ENCODE measurements around the gene ARF6. TPM values are rescaled to one million over a fixed set of nuclear protein-coding genes. Genes with fewer than 3 reads are reported as not detected.

Gene ARF6
- polyA plus RNA-seq, 2 of the 4 experiments (the other 2 are of a cell fraction), result 33.3 to 54.8 TPM

- TF ChIP-seq POLR2A (IDR thresholded peaks at IDR 0.05; ENCODE audit: low read length) (no peak), KDM1A (IDR thresholded peaks at IDR 0.05; ENCODE audit: low read depth) (no peak), TFCP2L1 (CRISPR knock-in tag; IDR thresholded peaks at IDR 0.05) (no peak), HDAC2 (IDR thresholded peaks at IDR 0.05) (no peak), POLR2AphosphoS2 (conservative IDR thresholded peaks at IDR 0.05; ENCODE audit: low read length) (no peak), RARB (CRISPR knock-in tag; IDR thresholded peaks at IDR 0.05) (no peak), SMC3 (IDR thresholded peaks at IDR 0.05) (no peak), NPAS2 (CRISPR knock-in tag; IDR thresholded peaks at IDR 0.05; ENCODE audit: borderline replicate concordance) (no peak)
- ChIA-PET POLR2A (no interaction called here), CTCF (interaction anchor here (1.0 to 5.9 kb wide), 5 partner anchors 11 to 69 kb away, joined by 3 to 140 read pairs (median 5); no protein-coding TSS in a partner anchor)
- H3K4me1 ChIP-seq, result peaks cover 14% of the 10 kb centered on the region; the same call in 2 of the 3 replicates
- no peaks in the 10 kb centered on the region for H3K9me3 ChIP-seq
- DNase-seq (ENCODE audit: low read depth in 1 of 2, low spot score in 1 of 2), result no peak
- no peak overlapping the region for H3K27ac ChIP-seq
- 92% methylated on average over 1 of the region's 1 CpG for WGBS (ENCODE audit: missing lambda C conversion rate)
- ATAC-seq, result no peak
- H3K4me3 ChIP-seq, result no peak overlapping the region
- no peak overlapping the region for H3K4me2 ChIP-seq
- FAIRE-seq, result no peak
Observed at GRCh38 chr14:49849213-49849847, 43.6 kb upstream of the ARF6 start.

DNA sequence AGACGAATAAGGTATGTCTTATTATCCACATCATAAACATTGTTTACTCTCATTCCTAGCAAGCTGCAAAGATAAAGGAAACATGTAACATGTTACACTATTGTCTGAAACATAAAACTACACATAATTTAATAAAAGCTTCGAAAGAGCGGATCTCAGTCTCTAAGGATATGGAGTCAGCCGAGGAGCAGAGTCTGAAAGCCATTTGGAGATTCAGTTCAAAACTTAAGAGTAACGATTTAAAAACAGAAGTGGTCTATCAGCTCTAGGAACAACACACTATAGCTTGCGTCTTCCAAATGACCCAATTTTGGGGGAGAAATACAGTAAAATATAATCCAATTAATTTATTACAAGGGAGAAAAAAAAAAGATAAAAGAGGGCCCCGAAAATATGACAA is 41.1 kb upstream of the ARF6 start:
- no peak for ATAC-seq
- CTCF ChIA-PET, result interaction anchor here (0.6 to 5.9 kb wide), 15 partner anchors 8 to 677 kb away, joined by 3 to 140 read pairs (median 7); partner anchors contain the start of gene KLHDC1

DNA sequence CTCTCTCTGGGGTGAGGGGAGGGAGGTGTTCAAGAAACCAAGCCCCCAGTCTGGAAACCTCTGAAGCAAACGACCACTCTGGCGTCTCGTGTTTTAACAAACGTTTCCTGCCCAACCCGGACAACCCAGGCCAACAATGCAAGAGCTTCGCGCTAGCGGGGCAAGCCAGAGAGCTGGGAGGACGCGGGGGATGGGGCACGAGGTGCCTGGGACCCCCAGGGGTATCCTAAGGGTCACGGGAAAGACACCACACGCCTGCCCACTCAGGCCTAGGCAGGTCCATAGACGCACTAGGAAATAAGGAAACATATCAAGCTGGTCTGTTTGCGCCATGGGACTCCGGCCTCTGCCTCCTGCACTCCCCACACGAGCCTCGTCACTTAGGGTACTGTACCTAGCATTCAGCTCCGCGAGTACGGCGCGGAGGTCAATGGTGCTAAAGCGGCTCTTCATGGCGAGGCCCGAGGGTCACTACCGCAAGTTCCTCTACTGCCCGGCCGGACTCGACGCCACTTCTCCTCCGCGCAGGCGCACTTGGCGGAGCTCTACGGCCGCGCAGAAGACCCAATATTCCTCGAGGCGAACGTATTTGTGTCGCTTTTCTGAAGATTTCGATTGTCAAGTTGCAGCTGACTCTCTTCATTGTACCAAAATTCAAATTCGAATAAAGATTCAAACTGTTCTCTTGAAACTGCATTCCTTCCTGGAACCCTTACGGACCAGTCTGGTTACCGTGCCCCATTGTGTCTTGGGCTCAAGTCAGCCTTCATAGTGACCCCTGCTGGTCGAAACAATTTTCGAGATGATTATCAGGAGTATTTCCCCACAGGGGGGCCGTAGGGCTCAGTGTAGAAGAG is 40.4 kb upstream of the ARF6 start, which contains the start of gene NEMF:
Gene NEMF, minus strand, starts transcription at position 488 of the 857 bp plus-strand sequence. Its CDS starts 35 bp downstream, at position 453.
- Histone ChIP-seq H3K4me3 (peak within 1 kb of the TSS; percentile 97), H3K4me2 (peak within 1 kb of the TSS; percentile 86), H3K27ac (peak within 1 kb of the TSS; percentile 94 to 97), H3K9me3 (no peaks in the 10 kb centered on the region), H3K4me1 (peaks cover 14% of the 10 kb centered on the region; the same call in 2 of the 3 replicates)
- ATAC-seq (peak; percentile 91 to 95), FAIRE-seq (peak; percentile 28), DNase-seq (ENCODE audit: low read depth in 1 of 2, low spot score in 1 of 2) (peak; percentile 89 to 92)
- ChIA-PET POLR2A (interaction anchor here (0.6 to 3.4 kb wide), 14 partner anchors 10 to 266 kb away, joined by 3 to 38 read pairs (median 4); partner anchors contain the start of genes ARF6, KLHDC2, MGAT2 and RPL36AL), CTCF (interaction anchor here (0.6 to 5.9 kb wide), 31 partner anchors 9 to 711 kb away, joined by 3 to 140 read pairs (median 4); partner anchors contain the start of genes ARF6, KLHDC1, KLHDC2 and MGAT2)
- WGBS (ENCODE audit: missing lambda C conversion rate), result 1% methylated on average over 49 of the region's 49 CpGs
- peak; percentile 43; the same call in 2 of the 3 replicates for TF ChIP-seq SMC3 (IDR thresholded peaks at IDR 0.05)
- no peak for TF ChIP-seq JUNB (IDR thresholded peaks at IDR 0.05)
- TF ChIP-seq BHLHE40 (IDR thresholded peaks at IDR 0.05; ENCODE audit: low read depth, low read length), result no peak
- TF ChIP-seq SREBF2 (IDR thresholded peaks at IDR 0.05), result no peak
- TF ChIP-seq FOSB (CRISPR knock-in tag; IDR thresholded peaks at IDR 0.05), result no peak
- 0 out of 2 replicates have a peak, but pooled peaks have one; percentile 46 for TF ChIP-seq HOXB5 (CRISPR knock-in tag; IDR thresholded peaks at IDR 0.05)
- TF ChIP-seq, protein P1, sequence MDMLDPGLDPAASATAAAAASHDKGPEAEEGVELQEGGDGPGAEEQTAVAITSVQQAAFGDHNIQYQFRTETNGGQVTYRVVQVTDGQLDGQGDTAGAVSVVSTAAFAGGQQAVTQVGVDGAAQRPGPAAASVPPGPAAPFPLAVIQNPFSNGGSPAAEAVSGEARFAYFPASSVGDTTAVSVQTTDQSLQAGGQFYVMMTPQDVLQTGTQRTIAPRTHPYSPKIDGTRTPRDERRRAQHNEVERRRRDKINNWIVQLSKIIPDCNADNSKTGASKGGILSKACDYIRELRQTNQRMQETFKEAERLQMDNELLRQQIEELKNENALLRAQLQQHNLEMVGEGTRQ (IDR thresholded peaks at IDR 0.05), result no peak
- no peak for TF ChIP-seq HES2 (IDR thresholded peaks at IDR 0.05)
- TF ChIP-seq HEYL (CRISPR knock-in tag; IDR thresholded peaks at IDR 0.05), result no peak
- no peak for TF ChIP-seq HDAC2 (IDR thresholded peaks at IDR 0.05)
- TF ChIP-seq PHF8 (IDR thresholded peaks at IDR 0.05; ENCODE audit: borderline replicate concordance, low read depth), result peak; percentile 59; the same call in 1 of the 2 replicates
- TF ChIP-seq EHF (CRISPR knock-in tag; IDR thresholded peaks at IDR 0.05), result 0 out of 2 replicates have a peak, but pooled peaks have one; percentile 26
- TF ChIP-seq CHD4 (IDR thresholded peaks at IDR 0.05; ENCODE audit: borderline replicate concordance), result no peak
- no peak for TF ChIP-seq PBX3 (IDR thresholded peaks at IDR 0.05)
- TF ChIP-seq RFX5 (IDR thresholded peaks at IDR 0.05), result peak; percentile 35; the same call in 1 of the 2 replicates
- TF ChIP-seq MYC (IDR thresholded peaks at IDR 0.05; ENCODE audit: borderline replicate concordance, low read length), result no peak
- no peak for TF ChIP-seq ZSCAN20 (CRISPR knock-in tag; IDR thresholded peaks at IDR 0.05)
- TF ChIP-seq ZFP36 (IDR thresholded peaks at IDR 0.05; ENCODE audit: borderline replicate concordance, partially characterized antibody), result no peak

More for the DNA sequence above, 41.1 kb upstream of the ARF6 start:
- Histone ChIP-seq H3K4me2 (peak overlapping the region; percentile 86), H3K4me3 (peak overlapping the region; percentile 97), H3K9me3 (no peaks in the 10 kb centered on the region), H3K4me1 (peaks cover 14% of the 10 kb centered on the region; the same call in 2 of the 3 replicates), H3K27ac (peak overlapping the region; percentile 94 to 97)
- DNase-seq (ENCODE audit: low read depth in 1 of 2, low spot score in 1 of 2) (no peak), FAIRE-seq (no peak)
- POLR2A ChIA-PET, result interaction anchor here (1.2 to 3.4 kb wide), 8 partner anchors 10 to 231 kb away, joined by 3 to 38 read pairs (median 6); partner anchors contain the start of genes ARF6, KLHDC2, MGAT2 and RPL36AL
- 4% methylated on average over 7 of the region's 7 CpGs for WGBS (ENCODE audit: missing lambda C conversion rate)
- TF ChIP-seq RAD21 (conservative IDR thresholded peaks at IDR 0.05 in 1 of 2, IDR thresholded peaks at IDR 0.05 in 1 of 2), result no peak
- no peak for TF ChIP-seq MAZ (IDR thresholded peaks at IDR 0.05; ENCODE audit: borderline replicate concordance, low read depth, low read length)
- no peak for TF ChIP-seq FOSL2 (IDR thresholded peaks at IDR 0.05)
- TF ChIP-seq FOSL2 (CRISPR knock-in tag; IDR thresholded peaks at IDR 0.05), result no peak
- no peak for TF ChIP-seq ZSCAN20 (CRISPR knock-in tag; IDR thresholded peaks at IDR 0.05)
- TF ChIP-seq CEBPB (IDR thresholded peaks at IDR 0.05), result no peak
- TF ChIP-seq EHF (CRISPR knock-in tag; IDR thresholded peaks at IDR 0.05), result no peak
- TF ChIP-seq BHLHE40 (IDR thresholded peaks at IDR 0.05; ENCODE audit: low read depth, low read length), result no peak

All from A549 (cell line).